Upper lobe of left lung (tissue), 4 donors: ENCODE results near the gene ENG.

ENCODE experiments used
- CTCF ChIP-seq, 6 experiments: fragments of 450-650 bp in 4 of 6; fragments of 200-600 bp in 2 of 6; sonication (generic) in 2 of 6; IDR thresholded peaks; one replicate each; pipeline ENCODE4 v1.5.1; 2016 to 2019; ENCODE audit warnings: antibody characterized with exemption in 6 of 6
- EP300 ChIP-seq, 4 donors: sonication (generic); formaldehyde crosslinking; IDR thresholded peaks; one replicate each; pipeline ENCODE4 v1.5.1; 2017; ENCODE audit warnings: antibody characterized with exemption in 4 of 4, control low read depth in 2 of 4

- TF ChIP-seq CTCF (IDR thresholded peaks at IDR 0.05) (no peak), EP300 (IDR thresholded peaks at IDR 0.05) (no peak)
Measured at GRCh38 chr9:127796852-127797370, 57.5 kb downstream of the ENG start.
